HG02970 (cell line): ENCODE measurements around the gene HORMAD1.
"Not testable (repeated sequence)": the region's sequence is repeated elsewhere in the genome, so short reads cannot be mapped to it uniquely, and the experiment has no call there.

ENCODE experiments used
- ATAC-seq: cut with Tn5 transposase; IDR thresholded peaks from one replicate; pipeline ENCODE4 v1.9.1; 2021; ENCODE audit warnings: mild to moderate bottlenecking, moderate library complexity, moderate number of reproducible peaks; ENCODE audit not compliant: unreplicated experiment, low FRiP score

The HORMAD1 gene

GRCh38 chr1:150720703-150721102 lies at the start of gene HORMAD1:
Gene HORMAD1 (minus strand): TSS chr1:150720895. CDS start chr1:150719505, 1,390 bp downstream.
- no peak for ATAC-seq

GRCh38 chr1:150767704-150768103 lies 47.0 kb upstream of the HORMAD1 start:
- ATAC-seq: not testable (repeated sequence)

- not testable (repeated sequence) for ATAC-seq
Measured at GRCh38 chr1:150765977-150766301, 45.2 kb upstream of the HORMAD1 start.

- peak; percentile 75 for ATAC-seq
Measured at GRCh38 chr1:150765296-150765976, 44.7 kb upstream of the HORMAD1 start, which contains the start of gene CTSS. Gene CTSS (minus strand): TSS chr1:150765778. CDS start chr1:150764763, 1,015 bp downstream.

- no peak for ATAC-seq
Measured at GRCh38 chr1:150764617-150765101, 44.0 kb upstream of the HORMAD1 start.

- no peak for ATAC-seq
Measured at GRCh38 chr1:150763018-150763417, 42.3 kb upstream of the HORMAD1 start.

- ATAC-seq: no peak
Measured at GRCh38 chr1:150762552-150762951, 41.9 kb upstream of the HORMAD1 start.

GRCh38 chr1:150761801-150762200 lies 41.1 kb upstream of the HORMAD1 start:
- no peak for ATAC-seq

GRCh38 chr1:150760013-150760412 lies 39.3 kb upstream of the HORMAD1 start:
- ATAC-seq: no peak

GRCh38 chr1:150753416-150753815 lies 32.7 kb upstream of the HORMAD1 start:
- no peak for ATAC-seq

- no peak for ATAC-seq
Measured at GRCh38 chr1:150751443-150751842, 30.7 kb upstream of the HORMAD1 start.

GRCh38 chr1:150749720-150750311 lies 29.1 kb upstream of the HORMAD1 start:
- no peak for ATAC-seq

GRCh38 chr1:150748878-150749719 lies 28.4 kb upstream of the HORMAD1 start:
- no peak for ATAC-seq

- no peak for ATAC-seq
Measured at GRCh38 chr1:150730130-150730721, 9.5 kb upstream of the HORMAD1 start.

GRCh38 chr1:150724336-150724735 lies 3.6 kb upstream of the HORMAD1 start:
- ATAC-seq: no peak

GRCh38 chr1:150720098-150720497 lies 597 bp downstream of the HORMAD1 start:
- ATAC-seq: no peak

GRCh38 chr1:150718225-150718891 lies 2.3 kb downstream of the HORMAD1 start:
- no peak for ATAC-seq

- not testable (repeated sequence) for ATAC-seq
Measured at GRCh38 chr1:150709031-150709430, 11.7 kb downstream of the HORMAD1 start.

GRCh38 chr1:150708595-150708994 lies 12.1 kb downstream of the HORMAD1 start:
- ATAC-seq: no peak

GRCh38 chr1:150706091-150706490 lies 14.6 kb downstream of the HORMAD1 start:
- no peak for ATAC-seq
